ENCODE data around the gene CLCN1.

- no peak for TF ChIP-seq CTCF (IDR thresholded peaks at IDR 0.05)
- TF ChIP-seq POLR2AphosphoS5 (IDR thresholded peaks at IDR 0.05) = no peak
Observed at GRCh38 chr7:143363016-143363937, 47.4 kb downstream of the CLCN1 start.

Data from suprapubic skin (tissue), 3 donors.